Small intestine (tissue), 16 donors: ENCODE data around the gene C1orf115. TPM values are rescaled to one million over a fixed set of nuclear protein-coding genes. Genes with fewer than 3 reads are reported as not detected.

Experiments
- DNase-seq, 2 donors: peaks; one replicate each; pipeline versions ENCODE4 v3.0.0 to v3.0.0-alpha.2; 2013
- FAIRE-seq: peaks from 2 replicates; lab custom pipeline; 2012; peaks lifted over from hg19 to GRCh38; lab: Jason Lieb, UNC
- H3K27ac ChIP-seq, 3 donors: one replicate each; pipeline ENCODE4 v1.5.1; 2013; ENCODE audit warnings: low read length in 2 of 3, mild to moderate bottlenecking in 2 of 3, control low read depth in 1 of 3, inconsistent platforms in 1 of 3, low read depth in 1 of 3, moderate library complexity in 1 of 3
- H3K27me3 ChIP-seq, 3 donors: one replicate each; pipeline ENCODE4 v1.6.1; 2013; ENCODE audit warnings: low read length in 3 of 3, inconsistent platforms in 1 of 3; ENCODE audit not compliant: control insufficient read depth in 3 of 3, insufficient read depth in 3 of 3
- H3K36me3 ChIP-seq, 3 donors: one replicate each; pipeline ENCODE4 v1.6.1; 2013; ENCODE audit warnings: low read length in 3 of 3, inconsistent platforms in 1 of 3, low read depth in 1 of 3, mild to moderate bottlenecking in 1 of 3, moderate library complexity in 1 of 3; ENCODE audit not compliant: control insufficient read depth in 3 of 3, insufficient read depth in 2 of 3
- H3K4me1 ChIP-seq, 3 donors: one replicate each; pipeline ENCODE4 v1.6.1; 2013; ENCODE audit warnings: low read length in 2 of 3, inconsistent platforms in 1 of 3, low read depth in 1 of 3, mild to moderate bottlenecking in 1 of 3, moderate library complexity in 1 of 3; ENCODE audit not compliant: control insufficient read depth in 3 of 3, insufficient read depth in 2 of 3
- H3K4me3 ChIP-seq, 3 donors: one replicate each; pipeline ENCODE4 v1.5.1; 2013; ENCODE audit warnings: low read length in 3 of 3, control low read depth in 1 of 3, inconsistent platforms in 1 of 3, low read depth in 1 of 3, mild to moderate bottlenecking in 1 of 3, moderate library complexity in 1 of 3
- H3K9me3 ChIP-seq, 2 donors: one replicate each; pipeline ENCODE4 v1.6.1; 2013; ENCODE audit warnings: low read depth in 1 of 2, low read length in 1 of 2; ENCODE audit not compliant: control insufficient read depth in 2 of 2, insufficient read depth in 1 of 2
- WGBS, 3 donors: extraction: QIAGEN DNeasy Blood & Tissue Kit; methylation state at CpG; one replicate each; pipeline ENCODE4 v1.1.7; 2013; 5-methylcytosine and 5-hydroxymethylcytosine counted together
- long read RNA-seq, 10 donors: transcript quantifications; one replicate each; lab custom pipeline, GENCODE V29; 2026
- polyA plus RNA-seq, 4 donors: library from polyadenylated mRNA; stranded (reverse) in 3 of 4; unstranded in 1 of 4; fragments of 200-250 nt in 3 of 4; fragments of 120-200 nt in 1 of 4; gene quantifications; one replicate each; pipeline versions ENCODE4 v1.2.1 to v1.2.3, GENCODE V29; 2013
- donor health status: healthy with polysubstance abuse.
- donor health status: control.
- donor health status: control.
- donor health status: Bipolar disorder and iron deficiency.
- donor health status: healthy.

C1orf115 gene
- 100 to 1,000 TPM in 3 of 4 donors, 10 to 100 TPM in 1; 60.5 to 456 (median 232) TPM for polyA plus RNA-seq
- long read RNA-seq, donor 1 = 0 reads
- long read RNA-seq, donor 2, transcript C1orf115-201 (2 exons, 3,413 nt) = major isoform, 32 of 32 reads
- long read RNA-seq, donor 2, partial matches to known transcripts = 0 of 32 reads
- long read RNA-seq, donor 2, other reads (novel, unspliced or antisense) = 0 of 32 reads
- long read RNA-seq, donor 3, transcript C1orf115-201 (2 exons, 3,413 nt) = major isoform, 66 of 66 reads
- long read RNA-seq, donor 3, partial matches to known transcripts = 0 of 66 reads
- long read RNA-seq, donor 3, other reads (novel, unspliced or antisense) = 0 of 66 reads
- long read RNA-seq, donor 4 = 0 reads
- long read RNA-seq, donor 5, transcript C1orf115-201 (2 exons, 3,413 nt) = major isoform, 13 of 13 reads
- long read RNA-seq, donor 5, partial matches to known transcripts = 0 of 13 reads
- long read RNA-seq, donor 5, other reads (novel, unspliced or antisense) = 0 of 13 reads
- long read RNA-seq, donor 6, transcript C1orf115-201 (2 exons, 3,413 nt) = major isoform, 72 of 72 reads
- long read RNA-seq, donor 6, partial matches to known transcripts = 0 of 72 reads
- long read RNA-seq, donor 6, other reads (novel, unspliced or antisense) = 0 of 72 reads
- long read RNA-seq, donor 7 = 0 reads
- long read RNA-seq, donor 8 = 0 reads
- long read RNA-seq, donor 9, transcript C1orf115-201 (2 exons, 3,413 nt) = major isoform, 15 of 28 reads
- long read RNA-seq, donor 9, partial matches to known transcripts = 13 of 28 reads
- long read RNA-seq, donor 9, other reads (novel, unspliced or antisense) = 0 of 28 reads
- long read RNA-seq, donor 10, transcript C1orf115-201 (2 exons, 3,413 nt) = major isoform, 38 of 38 reads
- long read RNA-seq, donor 10, partial matches to known transcripts = 0 of 38 reads
- long read RNA-seq, donor 10, other reads (novel, unspliced or antisense) = 0 of 38 reads

- WGBS, 3 donors = 2 to 6% (median 4%) methylated on average over 59 to 96 of the region's 96 CpGs
- no peaks in the 10 kb centered on the region for H3K27me3 ChIP-seq
- FAIRE-seq = no peak
Observed at GRCh38 chr1:220690140-220691052, at the start of gene C1orf115. Gene C1orf115, plus strand, starts transcription at chr1:220690363. Its CDS starts 40 bp downstream, at chr1:220690403.

GRCh38 chr1:220642285-220642684 lies 47.9 kb upstream of the C1orf115 start:
- DNase-seq (no peak), FAIRE-seq (no peak)
- no peak overlapping the region for H3K27ac ChIP-seq
- no peaks in the 10 kb centered on the region for H3K4me1 ChIP-seq
- H3K27me3 ChIP-seq = no peaks in the 10 kb centered on the region
- H3K9me3 ChIP-seq = no peaks in the 10 kb centered on the region
- 87 to 90% (median 89%) methylated on average over 4 of the region's 4 CpGs for WGBS, 3 donors
- peaks cover 0 to 4% (median 0%) of the 10 kb centered on the region in 3 donors for H3K36me3 ChIP-seq
- H3K4me3 ChIP-seq = no peak overlapping the region

More at GRCh38 chr1:220690140-220691052, at the start of gene C1orf115:
- Histone ChIP-seq H3K4me3 (peak within 1 kb of the TSS; percentile 46 to 97 (median 74)), H3K27ac (peak within 1 kb of the TSS; percentile 60 to 96 (median 89)), H3K4me1 (peaks cover 0 to 2% (median 0%) of the 10 kb centered on the region in 3 donors), H3K36me3 (peaks cover 0 to 12% (median 2%) of the 10 kb centered on the region in 3 donors), H3K9me3 (no peaks in the 10 kb centered on the region)
- peak; percentile 86 to 96 for DNase-seq

- H3K4me1 ChIP-seq = no peaks in the 10 kb centered on the region
- no peaks in the 10 kb centered on the region for H3K27me3 ChIP-seq
- H3K4me3 ChIP-seq = no peak overlapping the region
- H3K9me3 ChIP-seq = no peaks in the 10 kb centered on the region
- WGBS, 3 donors = 93 to 96% (median 94%) methylated on average over 13 of the region's 13 CpGs
- DNase-seq = no peak
- peaks cover 0 to 2% (median 0%) of the 10 kb centered on the region in 3 donors for H3K36me3 ChIP-seq
- FAIRE-seq = no peak
- H3K27ac ChIP-seq = no peak overlapping the region
Observed at GRCh38 chr1:220652995-220653394, 37.2 kb upstream of the C1orf115 start.

DNA sequence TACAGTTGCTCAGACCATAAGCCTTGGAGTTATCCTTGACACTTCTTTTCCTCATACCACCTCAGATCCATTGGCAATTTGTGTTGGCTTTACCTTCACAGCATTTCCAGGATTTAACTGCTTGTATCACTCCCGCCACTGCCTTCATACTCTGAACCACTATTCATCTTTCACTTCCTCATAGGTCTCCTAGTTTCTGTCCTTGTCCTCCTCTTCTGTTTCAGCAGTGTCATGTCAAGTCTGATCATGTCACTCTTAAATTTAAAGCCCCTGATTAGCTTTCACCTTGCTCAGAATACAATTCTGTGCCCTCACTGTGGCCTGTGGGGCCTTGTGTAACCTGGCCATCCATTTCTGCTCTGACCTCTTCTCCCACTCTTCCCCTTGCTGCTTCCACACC lies 34.7 kb upstream of the C1orf115 start:
- 71 to 90% (median 83%) methylated on average over 1 of the region's 1 CpG for WGBS, 3 donors
- FAIRE-seq (no peak), DNase-seq (no peak)

GRCh38 chr1:220655961-220656740 lies 34.0 kb upstream of the C1orf115 start:
- Histone ChIP-seq H3K4me3 (no peak overlapping the region), H3K27me3 (no peaks in the 10 kb centered on the region), H3K9me3 (no peaks in the 10 kb centered on the region), H3K27ac (no peak overlapping the region), H3K4me1 (no peaks in the 10 kb centered on the region), H3K36me3 (peaks cover 0 to 2% (median 0%) of the 10 kb centered on the region in 3 donors)
- no peak for FAIRE-seq
- DNase-seq = no peak

More for the DNA sequence above, 34.7 kb upstream of the C1orf115 start:
- no peaks in the 10 kb centered on the region for H3K9me3 ChIP-seq
- no peaks in the 10 kb centered on the region for H3K4me1 ChIP-seq
- H3K27ac ChIP-seq = no peak overlapping the region
- no peak overlapping the region for H3K4me3 ChIP-seq
- H3K36me3 ChIP-seq = peaks cover 0 to 2% (median 0%) of the 10 kb centered on the region in 3 donors
- no peaks in the 10 kb centered on the region for H3K27me3 ChIP-seq

DNA sequence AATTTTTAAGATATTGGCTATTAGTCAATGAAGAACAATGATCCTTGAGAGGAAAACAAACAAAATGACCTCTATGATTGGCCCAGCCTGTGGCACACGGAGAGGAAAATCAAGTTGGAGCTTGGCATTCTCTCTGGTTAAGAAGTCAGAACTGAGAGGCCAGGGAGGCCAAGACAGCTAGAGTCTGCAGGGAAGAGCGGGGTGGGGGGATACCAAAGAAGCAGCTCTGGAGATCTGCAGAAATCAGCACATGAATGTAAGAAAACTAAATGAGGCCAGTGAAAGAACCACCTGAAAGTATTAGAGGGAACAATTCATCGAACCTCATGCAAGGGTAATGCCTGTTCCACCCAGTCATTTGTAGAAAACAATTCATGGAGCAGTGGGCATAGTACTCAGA lies 23.8 kb upstream of the C1orf115 start:
- H3K27ac ChIP-seq = no peak overlapping the region
- no peaks in the 10 kb centered on the region for H3K9me3 ChIP-seq
- H3K27me3 ChIP-seq = peaks cover 0 to 2% (median 0%) of the 10 kb centered on the region in 3 donors
- FAIRE-seq = no peak
- H3K4me3 ChIP-seq = no peak overlapping the region
- 84 to 92% (median 85%) methylated on average over 3 of the region's 3 CpGs for WGBS, 3 donors
- no peaks in the 10 kb centered on the region for H3K4me1 ChIP-seq
- no peak for DNase-seq
- no peaks in the 10 kb centered on the region for H3K36me3 ChIP-seq

- peaks cover 0 to under 1% (median 0%) of the 10 kb centered on the region in 3 donors for H3K4me1 ChIP-seq
- H3K9me3 ChIP-seq = no peaks in the 10 kb centered on the region
- peaks cover 0 to 2% (median 0%) of the 10 kb centered on the region in 3 donors for H3K27me3 ChIP-seq
- DNase-seq = no peak
- no peak overlapping the region for H3K27ac ChIP-seq
- no peak for FAIRE-seq
- H3K36me3 ChIP-seq = no peaks in the 10 kb centered on the region
- 77 to 87% (median 82%) methylated on average over 1 of the region's 1 CpG for WGBS, 3 donors
- no peak overlapping the region for H3K4me3 ChIP-seq
Observed at GRCh38 chr1:220669005-220669404, 21.2 kb upstream of the C1orf115 start.
